ENCODE data around the gene SYNGR1. TPM values are rescaled to one million over a fixed set of nuclear protein-coding genes. Genes with fewer than 3 reads are reported as not detected.

The SYNGR1 gene
- total and polyA plus RNA-seq, 2 of the 8 experiments (the other 6 are each of a cell fraction or from before 2014, with no cell fraction given) = 32.5 to 84.7 TPM

DNA sequence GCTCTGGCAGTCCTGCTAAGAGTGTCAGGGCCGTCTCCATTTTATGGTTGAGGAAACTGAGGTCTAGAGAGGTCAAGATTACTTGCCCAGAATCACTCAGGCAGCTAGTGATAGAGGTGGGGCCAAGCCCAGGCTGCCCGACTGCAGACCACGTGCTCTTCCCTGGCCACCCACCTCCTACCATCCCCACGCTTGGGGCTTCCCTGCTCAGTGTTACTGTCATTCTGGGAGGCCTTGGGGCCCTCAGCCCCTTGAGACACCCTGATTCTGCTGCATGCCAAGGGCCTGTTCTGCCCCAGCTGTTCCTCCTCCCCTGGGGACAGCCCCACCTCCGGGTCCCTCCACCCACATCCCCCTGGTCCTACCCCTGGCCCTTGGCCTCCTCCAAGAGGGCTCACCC, 32.6 kb downstream of the SYNGR1 start (continued):
- no peak for TF ChIP-seq BCL11A (IDR thresholded peaks at IDR 0.05; ENCODE audit: low read depth in 2 of 2, low read length in 2 of 2)
- TF ChIP-seq CBX5 (IDR thresholded peaks at IDR 0.05; ENCODE audit: low read depth, low read length) = no peak
- TF ChIP-seq GABPA (IDR thresholded peaks at IDR 0.05; ENCODE audit: borderline replicate concordance, insufficient read depth, low read length) = no peak
- TF ChIP-seq CREB1 (IDR thresholded peaks at IDR 0.05) = no peak
- no peak for TF ChIP-seq SP2 (IDR thresholded peaks at IDR 0.05; ENCODE audit: low read length)
- no peak for TF ChIP-seq HDAC6 (IDR thresholded peaks at IDR 0.05; ENCODE audit: low read depth, low read length)
- no peak for TF ChIP-seq SIN3A (conservative IDR thresholded peaks at IDR 0.05 in 1 of 2, IDR thresholded peaks at IDR 0.05 in 1 of 2; ENCODE audit: low read depth in 1 of 2, low read length in 2 of 2)
